Amygdala (tissue), 56 donors: ENCODE results near the gene DENND2A.

Experiments used
- DNase-seq, 56 donors: peaks; one replicate each; lab custom pipeline; 2025; lab: John Stamatoyannopoulos, UW

Gene DENND2A

DNA sequence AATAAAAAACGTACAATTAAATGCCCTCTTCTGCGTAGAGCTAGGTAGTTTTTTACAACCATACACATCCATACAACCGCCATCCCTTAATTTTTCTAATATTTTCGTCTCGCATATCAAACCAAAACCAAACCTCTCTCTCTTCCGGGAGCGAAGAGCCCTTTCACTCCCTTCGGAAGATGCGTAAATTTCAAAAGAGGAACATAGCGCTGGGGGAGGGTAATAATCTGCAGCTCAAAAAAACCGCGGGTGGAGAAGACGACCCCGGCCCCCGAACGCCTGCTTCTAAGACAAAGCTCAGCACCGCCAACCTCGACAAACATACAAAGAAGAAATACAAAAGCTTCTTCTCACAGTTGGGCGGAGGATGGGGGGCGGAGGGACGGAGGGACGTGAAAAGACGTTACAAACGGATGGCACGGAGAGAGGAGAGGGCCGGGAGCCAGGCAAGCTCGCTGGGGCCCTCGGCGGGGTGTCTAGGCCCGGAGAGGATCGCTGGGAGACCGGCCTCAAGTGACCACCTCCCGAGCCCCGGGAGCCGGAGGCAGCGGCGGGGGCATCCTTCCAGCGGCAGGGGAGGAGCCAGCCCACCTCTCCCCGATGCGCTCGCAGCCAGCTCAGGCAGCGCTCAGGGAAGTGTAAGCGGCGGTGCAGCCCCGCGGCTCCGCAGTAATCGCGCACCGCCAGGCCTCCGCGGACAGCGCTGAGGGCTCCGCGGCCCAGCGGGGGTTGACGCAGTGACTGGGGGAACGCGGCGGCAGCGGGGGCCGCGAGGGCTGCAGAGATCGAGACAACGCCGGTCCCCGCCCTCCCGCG lies 162.2 kb downstream of the DENND2A start:
- peak in 34 of 56 donors; percentile 0 to 66 (median 32) for DNase-seq

DNA sequence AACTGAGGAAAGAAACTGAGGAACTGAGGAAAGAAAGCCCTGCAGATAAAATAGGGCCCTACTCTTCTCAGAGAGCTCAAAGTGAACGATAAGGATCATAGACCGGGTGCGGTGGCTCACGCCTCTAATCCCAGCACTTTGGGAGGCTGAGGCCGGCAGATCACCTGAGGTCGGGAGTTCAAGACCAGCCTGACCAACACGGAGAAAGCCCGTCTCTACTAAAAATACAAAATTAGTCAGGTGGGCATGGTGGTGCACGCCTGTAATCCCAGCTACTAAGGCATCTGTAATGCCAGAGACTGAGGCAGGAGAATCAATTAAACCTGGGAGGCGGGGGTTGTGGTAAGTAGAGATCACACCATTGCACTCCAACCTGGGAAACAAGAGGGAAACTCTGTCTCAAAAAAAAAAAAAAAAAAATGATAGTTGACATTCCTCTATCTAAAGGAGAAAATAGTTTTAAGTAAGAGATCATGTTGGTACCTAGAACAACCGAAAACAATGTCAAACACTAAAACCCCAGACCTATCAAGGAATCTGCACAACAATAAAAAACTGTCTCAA lies 163.8 kb downstream of the DENND2A start:
- DNase-seq: no peak

DNA sequence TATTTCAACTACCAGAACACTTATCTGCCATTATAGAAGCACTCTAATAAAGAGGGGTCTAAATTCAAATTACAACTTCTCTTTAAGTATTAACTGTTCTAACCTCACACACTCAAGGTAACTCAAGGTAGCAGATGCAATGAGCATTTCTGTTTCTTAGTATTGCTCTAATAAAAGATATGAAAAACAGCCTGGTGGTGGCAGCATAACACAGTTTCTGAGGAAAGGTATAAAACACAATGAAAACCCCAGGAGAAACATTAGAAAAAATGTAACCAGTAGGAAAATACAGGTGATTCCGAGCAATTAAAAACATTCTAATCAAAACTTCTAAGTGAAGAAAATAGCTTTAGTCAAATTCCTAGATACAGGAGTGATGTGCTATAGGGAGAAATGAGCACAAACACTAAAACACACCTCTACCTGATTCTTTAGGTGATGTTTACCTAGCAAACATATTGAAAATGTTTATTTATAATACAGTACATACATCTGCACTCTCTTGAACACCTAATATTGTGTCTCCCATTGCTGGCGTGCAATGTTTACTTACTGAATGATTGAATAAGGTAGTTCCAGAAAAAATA lies 164.8 kb downstream of the DENND2A start:
- DNase-seq: peak in 1 of 56 donors; percentile 25
